Measurements from ENCODE around the gene TMEM255B.
"Not testable (repeated sequence)": the region's sequence is repeated elsewhere in the genome, so short reads cannot be mapped to it uniquely, and the experiment has no call there.

The TMEM255B gene

DNA sequence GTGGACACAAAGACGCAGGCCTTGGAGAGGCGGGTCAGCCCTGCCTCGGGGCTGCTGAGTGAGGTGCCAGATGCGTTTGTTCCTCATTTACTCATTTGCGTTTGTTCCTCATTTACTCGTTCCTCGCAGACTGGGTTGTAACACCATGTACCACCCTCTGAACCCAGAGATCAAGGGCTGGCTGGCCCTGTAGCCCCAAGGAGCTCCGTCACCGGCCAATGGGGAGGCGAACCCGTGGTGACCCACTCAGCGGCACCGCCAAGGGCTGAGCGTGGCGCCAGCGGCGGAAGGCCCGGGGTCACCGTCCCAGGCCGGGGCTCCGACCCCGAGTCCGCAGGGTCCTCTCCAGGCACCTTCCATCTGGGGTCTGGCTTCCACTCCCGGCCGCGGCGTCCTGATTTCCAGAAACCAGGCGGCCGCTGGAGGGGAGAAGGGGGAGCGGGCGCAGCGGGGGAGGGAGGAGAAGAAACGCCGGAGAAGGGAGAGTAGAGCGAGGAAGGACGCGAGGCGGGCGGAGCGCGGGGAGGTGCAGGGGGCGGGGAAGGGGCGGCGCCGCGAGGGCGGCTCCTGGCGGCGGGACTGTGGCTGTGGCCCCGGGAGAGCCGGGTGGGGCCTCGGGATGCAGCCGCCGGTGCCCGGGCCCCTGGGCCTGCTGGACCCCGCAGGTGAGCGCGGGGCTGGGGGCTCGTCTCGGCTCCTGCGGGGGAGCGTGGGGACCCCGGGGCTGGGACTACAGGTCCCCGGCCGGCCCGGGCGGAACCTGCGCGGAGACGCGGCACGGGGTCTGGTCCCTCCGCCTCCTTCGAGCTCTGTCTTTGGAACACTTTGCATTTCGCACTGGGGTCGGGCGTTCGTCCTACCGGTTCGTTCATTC, at the start of gene TMEM255B:
Gene TMEM255B, plus strand, starts transcription at position 576 of the 874 bp plus-strand sequence. Its CDS starts 44 bp downstream, at position 620.
- peak; percentile 23 to 32 for DNase-seq (ENCODE audit: low read depth in 2 of 2)

DNA sequence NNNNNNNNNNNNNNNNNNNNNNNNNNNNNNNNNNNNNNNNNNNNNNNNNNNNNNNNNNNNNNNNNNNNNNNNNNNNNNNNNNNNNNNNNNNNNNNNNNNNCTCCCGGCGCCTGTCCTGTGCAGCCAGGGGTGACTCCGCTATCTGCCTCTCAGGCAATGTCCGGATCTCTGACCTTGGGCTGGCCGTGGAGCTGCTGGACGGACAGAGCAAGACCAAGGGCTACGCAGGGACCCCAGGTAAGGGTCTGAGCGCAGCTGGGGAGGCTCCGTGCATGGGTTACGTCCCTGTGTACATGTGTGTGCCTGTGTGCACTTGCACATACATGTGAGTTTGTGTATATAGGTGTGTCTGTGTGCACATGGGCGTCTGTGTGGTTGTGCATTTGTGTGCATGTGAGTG, 36.1 kb upstream of the TMEM255B start:
- no peak for DNase-seq (ENCODE audit: low read depth in 2 of 2)

DNA sequence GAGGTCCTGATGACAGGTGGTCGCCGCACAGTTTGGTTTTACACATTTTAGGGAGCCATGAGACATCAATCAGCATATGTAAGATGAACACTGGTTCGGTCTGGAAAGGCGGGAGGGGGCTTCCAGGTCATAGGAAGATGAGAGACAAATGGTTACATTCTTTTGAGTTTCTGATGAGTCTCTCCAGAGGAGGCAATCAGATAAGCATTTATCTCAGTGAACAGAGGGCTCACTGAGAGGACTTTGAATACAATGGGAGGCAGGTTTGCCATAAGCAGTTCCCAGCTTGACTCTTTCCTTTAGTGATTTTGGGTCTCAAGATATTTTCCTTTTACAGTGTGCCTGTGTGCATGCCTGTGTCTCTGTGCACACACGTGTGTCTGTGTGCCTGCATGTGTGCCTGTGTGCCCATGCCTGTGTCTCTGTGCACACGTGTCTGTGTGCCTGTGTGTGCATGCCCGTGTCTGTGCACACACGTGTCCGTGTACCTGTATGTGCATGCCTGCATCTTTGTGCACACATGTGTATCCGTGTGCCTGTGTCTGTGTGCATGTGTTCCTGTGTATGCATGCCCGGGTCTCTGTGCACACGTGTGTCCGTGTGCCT, 35.5 kb upstream of the TMEM255B start:
- DNase-seq (ENCODE audit: low read depth in 2 of 2): no peak

DNA sequence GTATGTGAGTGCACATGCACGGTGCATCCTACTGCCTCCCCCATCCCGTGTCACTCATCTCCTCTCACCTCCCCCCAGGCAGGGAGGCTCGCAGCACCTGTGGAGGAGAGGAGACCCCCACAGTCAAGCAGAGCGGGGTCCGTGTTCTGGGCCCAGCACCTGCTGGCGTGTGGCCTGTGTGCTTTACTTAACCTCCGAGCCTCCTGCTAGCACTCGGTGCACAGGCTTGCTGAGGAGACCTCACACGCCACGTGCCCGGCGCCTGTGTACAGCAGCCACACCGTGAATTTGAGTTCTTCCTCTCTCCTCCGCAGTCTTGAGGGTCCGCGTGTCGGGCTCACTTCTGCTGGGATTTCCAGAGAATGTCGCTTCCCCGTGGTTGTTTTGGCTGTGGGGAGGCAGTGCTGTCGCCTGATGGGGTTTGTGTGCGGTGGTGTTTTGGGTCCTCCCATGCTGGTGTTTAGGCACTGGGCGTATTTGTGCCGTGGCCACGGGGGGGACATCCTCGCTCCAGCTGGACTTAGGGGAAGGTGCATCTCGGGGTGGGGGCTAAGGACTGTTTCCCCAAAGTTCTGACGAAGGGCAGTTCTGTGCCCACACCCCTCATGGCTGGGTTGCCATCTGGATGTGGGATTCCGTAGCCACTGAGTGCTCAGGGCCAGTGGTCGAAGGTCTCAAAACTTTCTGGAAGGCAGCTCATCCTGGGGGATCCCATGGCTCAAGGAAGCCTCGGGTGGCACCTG, 34.8 kb upstream of the TMEM255B start:
- no peak for DNase-seq (ENCODE audit: low read depth in 2 of 2)

GRCh38 chr13:113724780-113725315, 34.2 kb upstream of the TMEM255B start:
- peak; percentile 15 to 28 for DNase-seq (ENCODE audit: low read depth in 2 of 2)

GRCh38 chr13:113725329-113726105, 33.5 kb upstream of the TMEM255B start:
- DNase-seq (ENCODE audit: low read depth in 2 of 2): not testable (repeated sequence)

DNA sequence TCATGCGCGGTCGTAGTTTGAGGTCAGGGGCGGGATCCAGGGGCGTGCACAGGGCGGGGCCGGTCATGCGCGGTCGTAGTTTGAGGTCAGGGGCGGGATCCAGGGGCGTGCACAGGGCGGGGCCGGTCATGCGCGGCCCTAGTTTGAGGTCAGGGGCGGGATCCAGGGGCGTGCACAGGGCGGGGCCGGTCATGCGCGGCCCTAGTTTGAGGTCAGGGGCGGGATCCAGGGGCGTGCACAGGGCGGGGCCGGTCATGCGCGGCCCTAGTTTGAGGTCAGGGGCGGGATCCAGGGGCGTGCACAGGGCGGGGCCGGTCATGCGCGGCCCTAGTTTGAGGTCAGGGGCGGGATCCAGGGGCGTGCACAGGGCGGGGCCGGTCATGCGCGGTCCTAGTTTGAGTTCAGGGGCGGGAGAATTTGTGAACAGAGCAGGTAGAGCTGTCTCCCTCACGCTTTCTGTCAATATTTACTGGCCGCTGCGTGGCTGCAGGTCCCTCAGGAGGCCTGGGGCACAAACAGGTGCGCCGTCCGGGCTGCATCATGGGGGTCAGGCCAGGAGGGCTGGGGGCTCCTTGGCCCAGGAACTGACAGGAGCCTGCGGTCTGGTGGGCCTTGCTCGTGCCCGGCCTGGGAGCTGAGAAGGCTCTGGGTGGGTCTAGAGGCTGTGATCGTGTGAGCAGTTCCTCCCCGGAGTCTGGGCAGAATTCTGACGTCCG, 32.8 kb upstream of the TMEM255B start:
- DNase-seq (ENCODE audit: low read depth in 2 of 2): not testable (repeated sequence)

DNA sequence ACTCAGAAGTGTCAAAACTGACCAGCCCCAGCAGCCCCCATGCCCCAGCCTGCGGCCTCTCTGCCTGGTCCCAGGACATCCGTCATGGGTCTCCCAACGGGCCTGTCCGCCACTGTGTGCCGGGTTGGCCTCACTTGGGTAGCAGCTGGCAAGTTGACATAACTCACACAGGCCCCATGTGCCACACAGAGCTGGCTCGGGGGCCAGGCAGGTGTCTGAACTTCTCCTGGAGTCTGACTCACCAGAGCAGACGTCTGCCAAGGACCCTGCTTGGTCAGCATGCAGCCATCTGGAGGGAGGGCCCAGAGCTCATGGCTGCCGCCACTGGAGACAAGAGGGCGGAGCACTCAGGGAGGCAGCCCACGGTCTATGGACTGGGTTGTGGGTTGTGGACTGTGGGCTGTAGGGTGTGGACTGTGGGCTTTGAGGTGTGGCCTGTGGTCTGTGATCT, 32.0 kb upstream of the TMEM255B start:
- no peak for DNase-seq (ENCODE audit: low read depth in 2 of 2)

DNA sequence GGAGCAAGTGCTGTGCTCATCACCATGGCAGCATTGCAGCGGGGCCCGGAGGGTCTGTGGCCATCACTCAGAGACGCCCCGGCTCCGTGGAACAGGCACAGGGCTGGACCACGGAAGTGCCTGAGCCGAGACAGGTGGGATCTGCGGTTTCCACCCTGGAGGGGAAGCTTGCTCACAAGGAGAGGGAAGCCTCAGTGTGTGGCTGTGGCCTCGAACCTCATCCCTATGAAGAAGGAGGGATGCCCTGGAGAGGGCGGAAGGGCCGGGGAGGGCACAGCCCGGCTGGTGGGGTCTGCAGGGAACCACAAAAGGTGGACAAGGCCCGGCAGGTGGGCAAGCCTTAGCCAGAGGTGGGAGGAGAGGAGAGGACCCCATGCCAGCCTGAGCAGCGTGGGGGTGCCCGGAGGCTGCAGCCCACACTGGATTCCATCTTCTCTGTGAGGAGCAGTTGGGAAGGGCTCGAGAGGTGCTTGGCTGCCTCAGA, 30.4 kb upstream of the TMEM255B start:
- no peak for DNase-seq (ENCODE audit: low read depth in 2 of 2)

GRCh38 chr13:113729187-113730019, 29.6 kb upstream of the TMEM255B start:
- no peak for DNase-seq (ENCODE audit: low read depth in 2 of 2)

GRCh38 chr13:113730258-113730691, 28.8 kb upstream of the TMEM255B start:
- no peak for DNase-seq (ENCODE audit: low read depth in 2 of 2)

DNA sequence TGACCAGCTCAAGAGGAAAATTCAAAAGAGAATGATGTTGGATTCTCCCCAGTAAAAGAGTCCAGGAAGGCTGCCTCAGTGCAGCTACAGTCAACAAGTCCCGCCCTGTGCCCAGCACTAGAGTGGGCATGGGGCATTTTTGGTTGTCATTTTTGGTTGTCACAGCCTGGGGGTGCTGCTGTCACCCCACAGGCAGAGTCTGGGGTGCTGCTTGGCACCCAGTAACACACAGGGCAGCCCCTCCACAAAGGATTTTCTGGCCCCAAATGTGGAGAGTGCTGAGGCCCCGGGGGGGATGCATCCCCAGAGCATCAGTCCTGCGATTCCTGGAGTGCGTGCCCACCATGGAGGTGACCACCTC, 28.2 kb upstream of the TMEM255B start:
- DNase-seq (ENCODE audit: low read depth in 2 of 2): no peak

- no peak for DNase-seq (ENCODE audit: low read depth in 2 of 2)
These were observed 27.5 kb upstream of the TMEM255B start for GRCh38 chr13:113731192-113732175.

GRCh38 chr13:113732176-113732960, 26.7 kb upstream of the TMEM255B start:
- no peak for DNase-seq (ENCODE audit: low read depth in 2 of 2)

DNA sequence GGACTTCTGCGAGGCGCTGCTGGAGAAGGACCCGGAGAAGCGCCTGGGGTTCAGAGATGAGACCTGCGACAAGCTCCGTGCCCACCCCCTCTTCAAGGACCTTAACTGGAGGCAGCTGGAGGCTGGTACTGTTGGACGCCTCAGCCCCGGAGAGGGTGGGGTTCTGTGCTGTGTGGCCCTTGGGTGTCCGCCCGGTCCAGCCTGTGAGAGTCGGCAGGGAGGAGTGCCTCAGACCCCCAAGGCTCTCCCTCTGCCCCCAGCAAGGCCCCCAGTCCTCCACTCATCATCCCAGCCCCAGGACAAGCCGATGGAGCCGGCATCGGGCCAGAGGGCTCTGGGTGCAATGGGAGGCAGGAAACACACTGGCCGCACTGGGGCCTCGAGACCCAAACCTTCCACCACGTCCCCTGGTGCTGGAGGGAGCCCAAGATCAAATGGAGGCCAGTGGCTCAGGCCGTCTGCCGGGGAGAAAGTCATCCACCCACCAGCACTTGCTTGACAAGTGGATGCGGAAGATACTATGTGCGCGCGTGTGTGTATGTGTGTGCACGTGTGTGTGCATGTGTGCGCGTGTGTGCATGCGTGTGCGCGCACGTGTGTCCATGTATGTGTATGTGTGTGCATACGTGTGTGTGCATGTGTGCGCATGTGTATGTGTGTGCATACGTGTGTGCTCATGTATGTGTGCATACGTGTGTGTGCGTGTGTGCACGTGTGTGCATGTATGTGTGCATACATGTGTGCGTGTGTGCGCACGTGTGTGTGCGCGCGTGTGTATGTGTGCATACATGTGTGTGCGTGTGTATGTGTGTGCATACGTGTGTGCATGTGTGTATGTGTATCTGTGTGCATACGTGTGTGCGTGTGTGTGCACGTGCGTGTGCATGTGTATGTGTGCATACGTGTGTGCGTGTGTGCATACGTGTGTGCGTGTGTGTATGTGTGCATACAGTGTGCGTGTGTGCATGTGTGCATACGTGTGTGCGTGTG, 25.8 kb upstream of the TMEM255B start:
- no peak for DNase-seq (ENCODE audit: low read depth in 2 of 2)

DNA sequence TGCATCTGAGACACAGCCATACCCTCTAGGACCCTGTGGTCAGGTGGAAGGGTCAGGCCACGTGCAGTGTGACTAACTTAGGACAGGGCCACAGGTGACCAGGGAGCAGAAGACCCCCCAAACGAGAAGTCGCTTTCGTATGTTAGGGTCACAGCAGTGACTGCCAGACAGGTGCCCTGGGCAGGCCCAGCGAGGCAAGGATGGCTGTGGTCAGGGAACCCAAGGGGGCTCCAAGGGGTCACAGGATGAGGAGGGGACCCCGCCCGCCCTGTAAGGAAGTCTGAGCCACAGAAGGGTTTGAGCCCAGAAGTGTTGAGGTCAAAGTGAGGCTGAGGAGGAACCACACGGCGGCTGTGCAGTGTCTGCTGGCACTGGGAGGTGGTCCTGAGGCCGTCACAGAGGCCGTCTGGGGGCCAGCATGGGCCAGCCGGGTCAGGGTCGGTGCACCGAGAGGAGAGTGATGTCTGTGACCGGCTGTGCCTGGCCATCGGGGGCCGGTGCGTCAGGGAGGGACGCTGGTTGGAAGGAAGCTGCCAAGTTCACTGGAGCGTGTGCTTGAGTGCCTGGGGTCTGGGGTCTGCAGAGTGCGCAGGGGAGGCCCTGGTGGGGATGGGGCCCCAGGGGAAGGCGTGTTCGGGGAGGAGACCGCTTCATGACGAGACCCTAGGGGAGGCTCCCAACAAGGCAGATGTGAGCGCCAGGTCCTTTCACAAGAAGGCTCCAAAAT, 24.8 kb upstream of the TMEM255B start:
- DNase-seq (ENCODE audit: low read depth in 2 of 2): no peak

Measured in fibroblast of skin of left biceps (primary cell).